ENCODE results near the gene CCDC88B. TPM values are rescaled to one million over a fixed set of nuclear protein-coding genes. Genes with fewer than 3 reads are reported as not detected.
A peak's percentile ranks its signal among the peaks of the same experiment; 100 is the strongest.

The CCDC88B gene
- total and polyA plus RNA-seq, 10 of the 15 experiments (the other 5 are each of a cell fraction or from before 2014, with no cell fraction given) = 0.24 to 66.0 (median 19.2) TPM

DNA sequence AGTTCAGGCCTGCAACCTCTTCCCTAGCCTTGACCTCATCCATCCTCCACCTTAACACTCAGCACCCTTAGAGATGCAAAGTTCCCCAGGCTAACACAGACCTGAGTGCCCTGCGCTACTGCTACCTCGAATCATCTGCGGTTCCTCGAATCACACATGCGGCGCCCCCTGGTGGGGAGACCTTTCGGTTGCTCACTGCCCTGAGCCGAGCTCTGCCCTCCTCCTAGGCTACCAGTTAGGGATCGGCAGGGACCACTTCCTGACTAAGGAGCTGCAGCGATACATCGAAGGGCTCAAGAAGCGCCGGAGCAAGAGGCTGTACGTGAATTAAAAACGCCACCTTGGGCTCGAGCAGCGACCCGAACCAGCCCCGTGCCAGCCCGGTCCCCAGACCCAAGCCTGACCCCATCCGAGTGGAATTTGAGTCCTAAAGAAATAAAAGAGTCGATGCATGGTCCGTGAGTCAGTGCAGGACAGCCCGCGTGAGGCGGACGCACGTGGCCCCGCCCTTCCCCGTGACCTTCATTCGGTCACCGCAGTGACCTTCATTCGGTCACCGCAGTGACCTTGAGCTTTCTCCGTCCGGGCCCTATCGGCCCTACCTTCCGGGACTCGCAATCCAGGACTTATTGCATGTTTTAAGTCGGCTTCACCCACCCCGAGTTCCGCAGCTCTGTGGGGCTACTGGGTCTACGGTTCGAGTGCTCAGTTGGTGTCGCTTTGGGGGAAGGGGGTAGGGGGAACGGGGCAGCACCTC is 35.5 kb upstream of the CCDC88B start (continued):
- peak; percentile 87 to 91 for TF ChIP-seq BHLHE40 (IDR thresholded peaks at IDR 0.05; ENCODE audit: borderline replicate concordance in 1 of 2, low read depth in 2 of 2, low read length in 1 of 2)
- peak; percentile 100 for TF ChIP-seq ESRRA (IDR thresholded peaks at IDR 0.05; ENCODE audit: low read length)
- peak; percentile 95 for TF ChIP-seq NR2F1 (conservative IDR thresholded peaks at IDR 0.05)
- TF ChIP-seq NR2C1 (IDR thresholded peaks at IDR 0.05) = peak; percentile 78
- TF ChIP-seq YY1 (IDR thresholded peaks at IDR 0.05; ENCODE audit: low read depth, low read length) = peak; percentile 50; the same call in 1 of the 2 replicates
- TF ChIP-seq RUNX3 (IDR thresholded peaks at IDR 0.05; ENCODE audit: low read length) = peak; percentile 79
- peak; percentile 55; the same call in 1 of the 2 replicates for TF ChIP-seq POLR2AphosphoS5 (IDR thresholded peaks at IDR 0.05; ENCODE audit: low read length)
- TF ChIP-seq CBX5 (IDR thresholded peaks at IDR 0.05; ENCODE audit: low read depth) = no peak
- TF ChIP-seq NR2C2 (IDR thresholded peaks at IDR 0.05; ENCODE audit: borderline replicate concordance, control insufficient read depth, insufficient read length, low read depth) = no peak
- peak; percentile 62 for TF ChIP-seq GATAD2B (conservative IDR thresholded peaks at IDR 0.05; ENCODE audit: low read depth)
- no peak for TF ChIP-seq ZSCAN29 (IDR thresholded peaks at IDR 0.05)
- TF ChIP-seq SREBF1 (IDR thresholded peaks at IDR 0.05; ENCODE audit: low read length) = no peak
- peak; percentile 76 for TF ChIP-seq MYC (IDR thresholded peaks at IDR 0.05; ENCODE audit: insufficient read depth, insufficient read length, insufficient replicate concordance, low read length, severe bottlenecking)
- TF ChIP-seq, protein P1, sequence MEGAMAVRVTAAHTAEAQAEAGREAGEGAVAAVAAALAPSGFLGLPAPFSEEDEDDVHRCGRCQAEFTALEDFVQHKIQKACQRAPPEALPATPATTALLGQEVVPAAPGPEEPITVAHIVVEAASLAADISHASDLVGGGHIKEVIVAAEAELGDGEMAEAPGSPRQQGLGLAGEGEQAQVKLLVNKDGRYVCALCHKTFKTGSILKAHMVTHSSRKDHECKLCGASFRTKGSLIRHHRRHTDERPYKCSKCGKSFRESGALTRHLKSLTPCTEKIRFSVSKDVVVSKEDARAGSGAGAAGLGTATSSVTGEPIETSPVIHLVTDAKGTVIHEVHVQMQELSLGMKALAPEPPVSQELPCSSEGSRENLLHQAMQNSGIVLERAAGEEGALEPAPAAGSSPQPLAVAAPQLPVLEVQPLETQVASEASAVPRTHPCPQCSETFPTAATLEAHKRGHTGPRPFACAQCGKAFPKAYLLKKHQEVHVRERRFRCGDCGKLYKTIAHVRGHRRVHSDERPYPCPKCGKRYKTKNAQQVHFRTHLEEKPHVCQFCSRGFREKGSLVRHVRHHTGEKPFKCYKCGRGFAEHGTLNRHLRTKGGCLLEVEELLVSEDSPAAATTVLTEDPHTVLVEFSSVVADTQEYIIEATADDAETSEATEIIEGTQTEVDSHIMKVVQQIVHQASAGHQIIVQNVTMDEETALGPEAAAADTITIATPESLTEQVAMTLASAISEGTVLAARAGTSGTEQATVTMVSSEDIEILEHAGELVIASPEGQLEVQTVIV (IDR thresholded peaks at IDR 0.05; ENCODE audit: borderline replicate concordance, partially characterized antibody) = no peak
- peak; percentile 25; the same call in 1 of the 2 replicates for TF ChIP-seq HCFC1 (IDR thresholded peaks at IDR 0.05; ENCODE audit: low read length)
- peak; percentile 69 for TF ChIP-seq EED (IDR thresholded peaks at IDR 0.05; ENCODE audit: low read depth)
- TF ChIP-seq, protein P2, sequence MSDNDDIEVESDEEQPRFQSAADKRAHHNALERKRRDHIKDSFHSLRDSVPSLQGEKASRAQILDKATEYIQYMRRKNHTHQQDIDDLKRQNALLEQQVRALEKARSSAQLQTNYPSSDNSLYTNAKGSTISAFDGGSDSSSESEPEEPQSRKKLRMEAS (IDR thresholded peaks at IDR 0.05; ENCODE audit: low read depth, low read length) = peak; percentile 85
- TF ChIP-seq, protein P3, sequence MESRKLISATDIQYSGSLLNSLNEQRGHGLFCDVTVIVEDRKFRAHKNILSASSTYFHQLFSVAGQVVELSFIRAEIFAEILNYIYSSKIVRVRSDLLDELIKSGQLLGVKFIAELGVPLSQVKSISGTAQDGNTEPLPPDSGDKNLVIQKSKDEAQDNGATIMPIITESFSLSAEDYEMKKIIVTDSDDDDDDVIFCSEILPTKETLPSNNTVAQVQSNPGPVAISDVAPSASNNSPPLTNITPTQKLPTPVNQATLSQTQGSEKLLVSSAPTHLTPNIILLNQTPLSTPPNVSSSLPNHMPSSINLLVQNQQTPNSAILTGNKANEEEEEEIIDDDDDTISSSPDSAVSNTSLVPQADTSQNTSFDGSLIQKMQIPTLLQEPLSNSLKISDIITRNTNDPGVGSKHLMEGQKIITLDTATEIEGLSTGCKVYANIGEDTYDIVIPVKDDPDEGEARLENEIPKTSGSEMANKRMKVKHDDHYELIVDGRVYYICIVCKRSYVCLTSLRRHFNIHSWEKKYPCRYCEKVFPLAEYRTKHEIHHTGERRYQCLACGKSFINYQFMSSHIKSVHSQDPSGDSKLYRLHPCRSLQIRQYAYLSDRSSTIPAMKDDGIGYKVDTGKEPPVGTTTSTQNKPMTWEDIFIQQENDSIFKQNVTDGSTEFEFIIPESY (IDR thresholded peaks at IDR 0.05) = no peak
- TF ChIP-seq, protein P4, sequence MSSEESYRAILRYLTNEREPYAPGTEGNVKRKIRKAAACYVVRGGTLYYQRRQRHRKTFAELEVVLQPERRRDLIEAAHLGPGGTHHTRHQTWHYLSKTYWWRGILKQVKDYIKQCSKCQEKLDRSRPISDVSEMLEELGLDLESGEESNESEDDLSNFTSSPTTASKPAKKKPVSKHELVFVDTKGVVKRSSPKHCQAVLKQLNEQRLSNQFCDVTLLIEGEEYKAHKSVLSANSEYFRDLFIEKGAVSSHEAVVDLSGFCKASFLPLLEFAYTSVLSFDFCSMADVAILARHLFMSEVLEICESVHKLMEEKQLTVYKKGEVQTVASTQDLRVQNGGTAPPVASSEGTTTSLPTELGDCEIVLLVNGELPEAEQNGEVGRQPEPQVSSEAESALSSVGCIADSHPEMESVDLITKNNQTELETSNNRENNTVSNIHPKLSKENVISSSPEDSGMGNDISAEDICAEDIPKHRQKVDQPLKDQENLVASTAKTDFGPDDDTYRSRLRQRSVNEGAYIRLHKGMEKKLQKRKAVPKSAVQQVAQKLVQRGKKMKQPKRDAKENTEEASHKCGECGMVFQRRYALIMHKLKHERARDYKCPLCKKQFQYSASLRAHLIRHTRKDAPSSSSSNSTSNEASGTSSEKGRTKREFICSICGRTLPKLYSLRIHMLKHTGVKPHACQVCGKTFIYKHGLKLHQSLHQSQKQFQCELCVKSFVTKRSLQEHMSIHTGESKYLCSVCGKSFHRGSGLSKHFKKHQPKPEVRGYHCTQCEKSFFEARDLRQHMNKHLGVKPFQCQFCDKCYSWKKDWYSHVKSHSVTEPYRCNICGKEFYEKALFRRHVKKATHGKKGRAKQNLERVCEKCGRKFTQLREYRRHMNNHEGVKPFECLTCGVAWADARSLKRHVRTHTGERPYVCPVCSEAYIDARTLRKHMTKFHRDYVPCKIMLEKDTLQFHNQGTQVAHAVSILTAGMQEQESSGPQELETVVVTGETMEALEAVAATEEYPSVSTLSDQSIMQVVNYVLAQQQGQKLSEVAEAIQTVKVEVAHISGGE (CRISPR knock-in tag; IDR thresholded peaks at IDR 0.05) = no peak
- TF ChIP-seq MEF2A (IDR thresholded peaks at IDR 0.05; ENCODE audit: insufficient read depth, low read depth, low read length) = no peak
- TF ChIP-seq POLR2AphosphoS2 (IDR thresholded peaks at IDR 0.05; ENCODE audit: low read depth, low read length) = no peak
- no peak for TF ChIP-seq KDM1A (IDR thresholded peaks at IDR 0.05; ENCODE audit: borderline replicate concordance)
